PC-9 (cell line): Measurements from ENCODE around the gene LYPD3.

Experiments
- EZH2 ChIP-seq: fragments of 200-600 bp; sonication (generic); IDR thresholded peaks from 2 replicates; pipeline ENCODE4 v1.8.0; 2017; ENCODE audit warnings: antibody characterized with exemption, low read depth
- TF ChIP-seq, protein P1 (sequence below): fragments of 200-600 bp; sonication (generic); conservative IDR thresholded peaks from 2 replicates; pipeline ENCODE4 v1.6.1; 2017; ENCODE audit warnings: mixed run types, antibody characterized with exemption, mild to moderate bottlenecking, moderate library complexity

DNA sequence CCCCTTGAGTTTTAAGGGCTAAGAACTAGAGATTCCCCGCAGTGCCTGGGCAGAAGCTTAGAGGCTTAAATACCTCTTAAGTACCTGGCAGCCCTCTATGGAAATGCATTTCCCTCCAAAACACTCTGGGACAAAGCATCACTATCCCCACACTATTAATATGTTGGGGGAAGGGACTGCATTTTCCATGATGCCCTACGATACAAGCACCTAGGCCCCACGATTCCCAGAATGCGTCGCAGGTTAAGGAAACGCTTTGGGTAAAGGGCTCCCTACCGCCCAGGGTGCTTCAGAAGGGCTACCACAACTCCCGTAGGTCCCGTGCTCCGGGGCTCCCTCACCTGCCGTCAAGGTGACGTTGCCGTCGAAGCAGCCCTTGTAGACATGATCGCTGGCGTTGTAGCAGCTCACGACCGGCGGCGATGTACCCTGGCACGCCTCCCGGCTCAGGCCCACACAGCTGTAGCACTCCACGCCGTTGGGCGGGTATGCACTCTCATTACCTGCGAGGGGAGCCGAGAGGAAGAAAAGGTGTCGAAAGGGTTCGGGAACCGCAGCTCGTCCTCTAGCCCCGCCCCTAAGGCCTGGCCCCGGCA lies 2.5 kb downstream of the LYPD3 start:
- TF ChIP-seq, protein P1, sequence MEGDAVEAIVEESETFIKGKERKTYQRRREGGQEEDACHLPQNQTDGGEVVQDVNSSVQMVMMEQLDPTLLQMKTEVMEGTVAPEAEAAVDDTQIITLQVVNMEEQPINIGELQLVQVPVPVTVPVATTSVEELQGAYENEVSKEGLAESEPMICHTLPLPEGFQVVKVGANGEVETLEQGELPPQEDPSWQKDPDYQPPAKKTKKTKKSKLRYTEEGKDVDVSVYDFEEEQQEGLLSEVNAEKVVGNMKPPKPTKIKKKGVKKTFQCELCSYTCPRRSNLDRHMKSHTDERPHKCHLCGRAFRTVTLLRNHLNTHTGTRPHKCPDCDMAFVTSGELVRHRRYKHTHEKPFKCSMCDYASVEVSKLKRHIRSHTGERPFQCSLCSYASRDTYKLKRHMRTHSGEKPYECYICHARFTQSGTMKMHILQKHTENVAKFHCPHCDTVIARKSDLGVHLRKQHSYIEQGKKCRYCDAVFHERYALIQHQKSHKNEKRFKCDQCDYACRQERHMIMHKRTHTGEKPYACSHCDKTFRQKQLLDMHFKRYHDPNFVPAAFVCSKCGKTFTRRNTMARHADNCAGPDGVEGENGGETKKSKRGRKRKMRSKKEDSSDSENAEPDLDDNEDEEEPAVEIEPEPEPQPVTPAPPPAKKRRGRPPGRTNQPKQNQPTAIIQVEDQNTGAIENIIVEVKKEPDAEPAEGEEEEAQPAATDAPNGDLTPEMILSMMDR: no peak
- no peak for TF ChIP-seq EZH2
